Measurements from ENCODE around the gene PGM1. TPM values are rescaled to one million over a fixed set of nuclear protein-coding genes. Genes with fewer than 3 reads are reported as not detected.

PGM1 gene
- total RNA-seq, 1 donor from 2014 or later = 3.6 TPM

- DNase-seq = no peak
- H3K36me3 Mint-ChIP-seq (ENCODE audit: unreplicated experiment) = no peaks in the 10 kb centered on the region
- no peak overlapping the region for H3K27ac Mint-ChIP-seq (ENCODE audit: unreplicated experiment)
Observed at GRCh38 chr1:63633281-63633680, 40.1 kb downstream of the PGM1 start.

GRCh38 chr1:63634471-63634870 lies 41.3 kb downstream of the PGM1 start:
- H3K4me1 Mint-ChIP-seq (ENCODE audit: low read depth, unreplicated experiment) = no peaks in the 10 kb centered on the region
- H3K36me3 Mint-ChIP-seq (ENCODE audit: unreplicated experiment) = no peaks in the 10 kb centered on the region
- no peak overlapping the region for H3K4me3 Mint-ChIP-seq (ENCODE audit: unreplicated experiment)
- DNase-seq = no peak
- H3K9me3 Mint-ChIP-seq (ENCODE audit: unreplicated experiment) = no peaks in the 10 kb centered on the region
- TF ChIP-seq, protein P1, sequence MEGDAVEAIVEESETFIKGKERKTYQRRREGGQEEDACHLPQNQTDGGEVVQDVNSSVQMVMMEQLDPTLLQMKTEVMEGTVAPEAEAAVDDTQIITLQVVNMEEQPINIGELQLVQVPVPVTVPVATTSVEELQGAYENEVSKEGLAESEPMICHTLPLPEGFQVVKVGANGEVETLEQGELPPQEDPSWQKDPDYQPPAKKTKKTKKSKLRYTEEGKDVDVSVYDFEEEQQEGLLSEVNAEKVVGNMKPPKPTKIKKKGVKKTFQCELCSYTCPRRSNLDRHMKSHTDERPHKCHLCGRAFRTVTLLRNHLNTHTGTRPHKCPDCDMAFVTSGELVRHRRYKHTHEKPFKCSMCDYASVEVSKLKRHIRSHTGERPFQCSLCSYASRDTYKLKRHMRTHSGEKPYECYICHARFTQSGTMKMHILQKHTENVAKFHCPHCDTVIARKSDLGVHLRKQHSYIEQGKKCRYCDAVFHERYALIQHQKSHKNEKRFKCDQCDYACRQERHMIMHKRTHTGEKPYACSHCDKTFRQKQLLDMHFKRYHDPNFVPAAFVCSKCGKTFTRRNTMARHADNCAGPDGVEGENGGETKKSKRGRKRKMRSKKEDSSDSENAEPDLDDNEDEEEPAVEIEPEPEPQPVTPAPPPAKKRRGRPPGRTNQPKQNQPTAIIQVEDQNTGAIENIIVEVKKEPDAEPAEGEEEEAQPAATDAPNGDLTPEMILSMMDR (IDR thresholded peaks at IDR 0.05; ENCODE audit: partially characterized antibody, unreplicated experiment) = no peak
- H3K27ac Mint-ChIP-seq (ENCODE audit: unreplicated experiment) = no peak overlapping the region
- H3K27me3 Mint-ChIP-seq (ENCODE audit: unreplicated experiment) = no peaks in the 10 kb centered on the region

More at GRCh38 chr1:63633281-63633680, 40.1 kb downstream of the PGM1 start:
- Mint-ChIP-seq H3K9me3 (ENCODE audit: unreplicated experiment) (no peaks in the 10 kb centered on the region), H3K4me1 (ENCODE audit: low read depth, unreplicated experiment) (no peaks in the 10 kb centered on the region), H3K27me3 (ENCODE audit: unreplicated experiment) (no peaks in the 10 kb centered on the region), H3K4me3 (ENCODE audit: unreplicated experiment) (no peak overlapping the region)
- TF ChIP-seq, protein P1 (IDR thresholded peaks at IDR 0.05; ENCODE audit: partially characterized antibody, unreplicated experiment) = no peak

DNA sequence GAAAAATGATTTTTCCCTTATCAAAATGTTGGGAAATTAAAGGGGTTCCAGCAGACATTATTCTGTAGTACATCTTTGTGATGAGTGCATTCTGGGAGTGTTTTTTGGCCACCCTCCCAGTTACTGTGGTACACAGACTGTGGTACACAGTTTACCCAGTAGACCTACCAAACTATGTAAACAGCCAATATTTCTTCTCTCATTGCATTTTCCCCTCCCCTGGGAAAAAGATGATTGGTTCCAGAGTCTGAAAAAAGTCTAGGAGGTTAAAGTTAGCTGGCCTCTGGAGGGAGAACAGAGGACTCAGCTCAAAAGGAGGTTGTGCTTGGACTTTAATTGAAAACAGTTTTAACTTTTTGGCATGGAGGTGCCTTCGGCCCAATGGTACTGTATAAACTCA lies 42.5 kb downstream of the PGM1 start:
- Mint-ChIP-seq H3K4me3 (ENCODE audit: unreplicated experiment) (no peak overlapping the region), H3K36me3 (ENCODE audit: unreplicated experiment) (no peaks in the 10 kb centered on the region), H3K4me1 (ENCODE audit: low read depth, unreplicated experiment) (no peaks in the 10 kb centered on the region), H3K9me3 (ENCODE audit: unreplicated experiment) (no peaks in the 10 kb centered on the region), H3K27ac (ENCODE audit: unreplicated experiment) (no peak overlapping the region), H3K27me3 (ENCODE audit: unreplicated experiment) (no peaks in the 10 kb centered on the region)
- TF ChIP-seq, protein P1 (IDR thresholded peaks at IDR 0.05; ENCODE audit: partially characterized antibody, unreplicated experiment) = no peak
- DNase-seq = no peak

DNA sequence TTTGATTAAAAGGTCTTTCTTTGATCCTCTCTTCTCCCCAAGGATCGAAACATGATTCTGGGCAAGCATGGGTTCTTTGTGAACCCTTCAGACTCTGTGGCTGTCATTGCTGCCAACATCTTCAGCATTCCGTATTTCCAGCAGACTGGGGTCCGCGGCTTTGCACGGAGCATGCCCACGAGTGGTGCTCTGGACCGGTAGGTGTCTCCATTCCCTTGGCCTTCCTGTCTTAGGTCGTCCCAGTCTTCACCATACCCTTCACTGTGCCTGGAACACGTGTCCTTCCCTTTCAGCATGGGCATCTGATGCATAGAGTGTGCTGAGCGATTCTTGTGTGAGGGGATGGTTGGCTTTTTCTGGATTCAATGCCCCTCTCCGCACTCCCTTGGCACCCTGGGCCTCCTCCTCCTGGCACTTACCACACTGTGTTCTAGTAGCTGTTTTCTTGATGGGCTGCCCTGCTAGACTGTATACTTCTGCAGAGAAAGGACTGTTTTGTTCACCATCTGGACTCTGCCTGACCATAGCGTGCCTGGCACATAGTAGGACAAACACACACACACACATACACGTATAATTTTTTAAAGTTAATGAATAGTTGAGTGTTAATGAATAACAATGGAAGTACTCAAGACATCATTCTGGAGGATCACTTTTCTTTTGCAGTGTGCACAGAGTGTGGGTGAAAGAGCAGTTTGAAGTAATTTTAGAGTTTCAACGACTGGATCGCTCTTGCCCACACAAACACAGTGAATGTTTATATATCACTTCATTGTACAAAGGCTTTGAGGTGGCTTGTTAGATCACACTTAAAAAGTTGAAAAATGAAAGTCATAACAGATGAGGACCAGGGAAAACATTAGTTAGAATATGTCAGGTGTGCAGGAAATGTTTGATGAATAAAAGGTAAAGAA lies 43.2 kb downstream of the PGM1 start:
- no peak for DNase-seq
- Mint-ChIP-seq H3K27me3 (ENCODE audit: unreplicated experiment) (no peaks in the 10 kb centered on the region), H3K36me3 (ENCODE audit: unreplicated experiment) (no peaks in the 10 kb centered on the region), H3K27ac (ENCODE audit: unreplicated experiment) (no peak overlapping the region), H3K9me3 (ENCODE audit: unreplicated experiment) (no peaks in the 10 kb centered on the region), H3K4me1 (ENCODE audit: low read depth, unreplicated experiment) (no peaks in the 10 kb centered on the region), H3K4me3 (ENCODE audit: unreplicated experiment) (no peak overlapping the region)
- TF ChIP-seq, protein P1 (IDR thresholded peaks at IDR 0.05; ENCODE audit: partially characterized antibody, unreplicated experiment) = no peak

DNA sequence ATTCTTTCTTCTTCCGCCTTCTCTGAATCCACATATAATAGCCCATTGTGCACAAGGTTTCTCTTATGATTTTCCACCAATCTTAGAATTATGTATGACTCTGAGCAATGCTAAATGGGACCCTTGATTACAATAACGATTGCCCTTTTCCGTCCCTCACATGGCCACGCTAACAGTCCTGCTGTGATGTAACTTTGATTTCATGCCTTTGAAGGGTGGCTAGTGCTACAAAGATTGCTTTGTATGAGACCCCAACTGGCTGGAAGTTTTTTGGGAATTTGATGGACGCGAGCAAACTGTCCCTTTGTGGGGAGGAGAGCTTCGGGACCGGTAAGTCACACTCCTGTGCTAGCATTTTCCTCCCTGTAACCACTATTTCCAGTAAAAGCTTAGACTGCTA lies 45.3 kb downstream of the PGM1 start:
- Mint-ChIP-seq H3K36me3 (ENCODE audit: unreplicated experiment) (no peaks in the 10 kb centered on the region), H3K27ac (ENCODE audit: unreplicated experiment) (no peak overlapping the region), H3K4me1 (ENCODE audit: low read depth, unreplicated experiment) (no peaks in the 10 kb centered on the region), H3K4me3 (ENCODE audit: unreplicated experiment) (no peak overlapping the region), H3K9me3 (ENCODE audit: unreplicated experiment) (no peaks in the 10 kb centered on the region), H3K27me3 (ENCODE audit: unreplicated experiment) (no peaks in the 10 kb centered on the region)
- TF ChIP-seq, protein P1 (IDR thresholded peaks at IDR 0.05; ENCODE audit: partially characterized antibody, unreplicated experiment) = no peak
- no peak for DNase-seq

Data from glutamatergic neuron (in vitro differentiated cells).